LNCAP (cell line): ENCODE data around the gene ZP4.
A peak's percentile ranks its signal among the peaks of the same experiment; 100 is the strongest.

ENCODE experiments used
- TF ChIP-seq, protein P1 (sequence below): fragments of 450-650 bp; IDR thresholded peaks from 2 replicates; pipeline ENCODE4 v1.5.1; 2017; ENCODE audit warnings: mild to moderate bottlenecking

Gene ZP4

DNA sequence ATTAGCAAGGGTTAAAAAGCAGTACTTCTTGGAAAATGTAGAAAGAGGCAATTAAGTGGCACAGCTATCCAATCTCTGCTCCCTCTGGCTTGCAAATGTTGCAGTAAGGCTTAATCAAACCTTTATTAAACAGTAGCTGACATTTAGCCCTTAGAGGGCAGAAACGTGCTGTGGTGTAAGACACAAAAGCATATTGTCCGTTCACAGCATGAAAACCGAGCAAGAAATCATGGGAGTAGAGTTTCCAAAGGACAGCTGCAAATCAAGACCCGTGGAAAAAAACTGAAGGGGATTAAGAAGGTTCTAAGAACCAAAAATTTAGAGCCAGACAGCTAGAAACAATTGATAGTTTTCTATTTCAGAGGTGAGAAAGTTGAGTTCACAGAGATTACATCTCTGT, 13.1 kb downstream of the ZP4 start:
- TF ChIP-seq, protein P1, sequence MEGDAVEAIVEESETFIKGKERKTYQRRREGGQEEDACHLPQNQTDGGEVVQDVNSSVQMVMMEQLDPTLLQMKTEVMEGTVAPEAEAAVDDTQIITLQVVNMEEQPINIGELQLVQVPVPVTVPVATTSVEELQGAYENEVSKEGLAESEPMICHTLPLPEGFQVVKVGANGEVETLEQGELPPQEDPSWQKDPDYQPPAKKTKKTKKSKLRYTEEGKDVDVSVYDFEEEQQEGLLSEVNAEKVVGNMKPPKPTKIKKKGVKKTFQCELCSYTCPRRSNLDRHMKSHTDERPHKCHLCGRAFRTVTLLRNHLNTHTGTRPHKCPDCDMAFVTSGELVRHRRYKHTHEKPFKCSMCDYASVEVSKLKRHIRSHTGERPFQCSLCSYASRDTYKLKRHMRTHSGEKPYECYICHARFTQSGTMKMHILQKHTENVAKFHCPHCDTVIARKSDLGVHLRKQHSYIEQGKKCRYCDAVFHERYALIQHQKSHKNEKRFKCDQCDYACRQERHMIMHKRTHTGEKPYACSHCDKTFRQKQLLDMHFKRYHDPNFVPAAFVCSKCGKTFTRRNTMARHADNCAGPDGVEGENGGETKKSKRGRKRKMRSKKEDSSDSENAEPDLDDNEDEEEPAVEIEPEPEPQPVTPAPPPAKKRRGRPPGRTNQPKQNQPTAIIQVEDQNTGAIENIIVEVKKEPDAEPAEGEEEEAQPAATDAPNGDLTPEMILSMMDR = no peak

DNA sequence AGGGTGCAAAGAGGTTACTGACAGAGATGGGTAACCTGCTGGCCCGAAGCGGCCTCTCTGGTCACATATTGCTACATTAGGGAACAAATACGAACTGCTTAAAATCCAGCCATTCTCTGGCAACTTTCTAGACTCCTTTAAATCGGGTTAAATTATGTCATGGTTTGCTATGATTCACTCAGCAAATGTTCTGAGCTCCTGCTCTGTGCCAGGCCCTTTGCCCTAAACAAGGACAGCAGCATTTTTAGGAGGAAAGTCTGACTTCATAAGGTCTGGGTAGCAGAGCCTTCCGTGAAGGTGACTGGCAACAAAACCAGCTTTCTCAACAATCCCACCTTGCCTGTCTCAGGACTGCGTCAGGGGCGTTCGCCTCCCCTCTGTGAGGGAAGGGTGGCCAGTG, 15.4 kb downstream of the ZP4 start:
- TF ChIP-seq, protein P1 = no peak

DNA sequence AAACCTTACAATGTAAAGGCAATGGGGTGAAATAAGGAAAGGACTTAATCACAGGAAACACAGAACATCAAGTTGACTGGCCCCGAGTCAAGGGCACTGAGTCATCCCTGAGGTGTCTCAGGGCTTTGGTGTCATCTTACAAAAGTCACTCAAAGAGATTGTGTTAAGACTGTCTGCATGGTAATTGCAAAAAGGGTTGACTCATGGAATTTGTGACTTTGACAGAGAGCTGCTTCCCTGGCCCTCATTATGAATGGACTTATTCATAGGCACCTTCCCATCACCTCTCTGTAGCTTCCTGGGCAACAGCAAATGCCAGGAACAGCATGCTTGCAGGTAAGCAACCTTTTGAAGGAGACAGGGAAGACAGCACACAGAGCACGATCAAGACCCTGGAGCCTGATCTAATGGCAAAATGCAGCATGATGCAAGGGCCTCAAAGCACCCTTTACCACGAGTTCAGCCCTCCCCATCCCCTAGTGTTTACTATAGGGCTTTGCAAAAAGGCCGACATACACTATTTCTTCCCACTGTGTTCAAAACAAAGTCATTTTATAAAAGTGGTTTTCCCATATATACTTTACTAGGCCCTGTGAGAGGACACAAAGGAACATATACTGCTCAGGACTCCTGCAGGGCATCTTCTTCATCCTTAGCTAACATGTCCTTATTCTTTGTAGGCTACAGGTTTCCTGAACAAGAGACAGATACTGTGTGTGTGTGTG, 17.1 kb downstream of the ZP4 start:
- TF ChIP-seq, protein P1 = no peak

DNA sequence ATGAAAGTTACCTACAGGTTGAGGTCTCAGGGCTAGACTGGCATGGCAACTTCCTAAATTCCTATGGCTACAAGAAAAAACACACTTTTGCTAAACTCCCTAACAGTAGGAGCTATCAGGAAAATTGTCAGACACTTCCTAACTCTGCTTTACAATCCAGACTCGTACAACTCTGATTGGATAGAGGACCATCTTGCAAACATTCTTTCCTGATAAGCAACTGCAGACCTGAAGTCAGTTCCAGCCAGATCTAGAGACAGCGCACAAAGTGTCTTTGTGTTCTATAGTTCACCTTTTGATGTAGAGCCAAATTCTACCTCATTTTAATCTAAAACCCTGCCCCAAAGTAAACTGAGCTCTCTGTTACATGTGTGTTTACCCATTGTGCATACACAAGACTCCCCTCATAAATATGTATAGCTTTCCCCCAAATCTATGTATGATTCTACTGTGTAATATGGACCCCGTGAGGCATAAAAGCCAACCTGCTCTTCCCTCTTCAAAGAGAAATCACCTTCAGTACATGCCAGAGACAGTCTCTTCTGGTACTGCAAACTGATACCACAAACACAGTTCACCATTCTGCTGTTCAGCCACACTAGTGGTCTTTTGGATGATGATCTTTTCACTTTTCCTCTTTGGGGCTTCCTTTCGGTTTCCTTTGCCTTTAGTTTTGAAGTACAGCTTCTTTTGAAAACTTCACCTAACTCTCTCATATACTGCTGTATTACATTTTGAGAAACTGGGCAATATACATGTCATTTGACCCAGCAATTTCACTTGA, 21.7 kb downstream of the ZP4 start:
- TF ChIP-seq, protein P1 = no peak

DNA sequence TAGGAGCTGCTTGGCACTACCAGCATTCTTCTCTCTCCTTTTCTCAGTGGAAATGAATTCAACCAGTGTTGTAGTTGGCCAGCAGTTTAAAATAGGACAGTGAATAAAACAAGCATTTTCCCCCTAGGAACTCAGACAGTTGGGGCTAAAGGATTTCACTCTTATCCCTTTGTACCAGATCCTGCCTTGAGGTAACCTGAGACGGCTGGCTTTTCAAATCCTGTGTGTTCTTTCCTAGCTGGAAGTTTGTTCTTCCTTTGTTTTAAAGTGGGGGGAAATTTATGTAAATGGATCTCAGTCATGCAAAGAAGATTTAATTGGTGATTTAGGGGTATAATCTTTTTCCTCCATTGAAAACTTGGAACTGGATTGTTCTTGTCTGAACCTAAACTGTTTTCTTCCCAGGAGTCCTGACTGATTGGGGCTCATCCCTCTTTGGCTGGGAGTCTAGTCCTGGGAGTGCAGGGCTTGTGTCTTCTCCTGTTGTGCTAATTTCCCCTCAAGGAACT, 23.3 kb downstream of the ZP4 start:
- TF ChIP-seq, protein P1 = no peak

DNA sequence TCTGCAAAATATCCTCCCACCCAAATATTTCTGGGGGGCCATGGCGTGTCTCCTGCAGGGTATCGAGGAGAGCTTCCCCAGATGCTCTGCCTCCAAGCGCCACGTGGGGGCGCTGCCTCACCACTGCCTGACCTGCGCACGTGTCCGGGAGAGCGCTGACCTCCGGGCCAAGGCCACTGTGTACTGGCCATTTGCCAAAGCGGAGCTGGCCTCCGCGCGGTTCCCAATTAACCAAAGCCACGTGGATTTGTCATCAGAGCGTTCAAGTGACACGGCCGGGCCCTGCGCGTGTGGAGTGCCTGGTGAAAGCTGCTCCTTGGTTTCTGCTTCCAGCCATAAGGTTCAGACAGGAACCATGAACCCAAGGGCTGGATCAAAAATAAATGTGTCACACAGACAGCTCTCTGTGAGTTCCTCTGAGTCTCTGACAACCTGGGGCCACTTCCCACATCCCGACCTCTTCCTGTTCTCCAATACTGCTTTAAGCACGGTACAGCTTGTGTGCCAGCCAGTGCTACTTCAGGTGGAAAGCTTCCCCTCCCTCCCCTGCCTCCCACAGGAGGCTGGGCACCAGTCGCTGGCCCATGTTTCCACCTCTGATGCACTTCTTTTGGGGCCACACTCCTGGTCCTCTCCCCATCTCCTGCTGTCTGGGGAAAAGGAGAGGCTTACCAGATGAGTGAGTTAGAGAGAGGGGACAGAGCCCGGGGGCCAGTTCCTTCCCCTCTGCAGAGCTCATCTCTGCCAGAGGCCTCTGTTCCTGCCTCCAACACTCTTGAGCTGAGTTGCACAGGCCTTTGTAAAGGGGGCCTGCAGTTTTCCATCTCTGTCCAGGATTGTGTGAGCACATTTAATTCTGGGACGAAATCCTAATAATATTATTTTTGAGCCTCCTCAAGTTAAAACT, 26.1 kb downstream of the ZP4 start:
- TF ChIP-seq, protein P1 = peak; percentile 100

DNA sequence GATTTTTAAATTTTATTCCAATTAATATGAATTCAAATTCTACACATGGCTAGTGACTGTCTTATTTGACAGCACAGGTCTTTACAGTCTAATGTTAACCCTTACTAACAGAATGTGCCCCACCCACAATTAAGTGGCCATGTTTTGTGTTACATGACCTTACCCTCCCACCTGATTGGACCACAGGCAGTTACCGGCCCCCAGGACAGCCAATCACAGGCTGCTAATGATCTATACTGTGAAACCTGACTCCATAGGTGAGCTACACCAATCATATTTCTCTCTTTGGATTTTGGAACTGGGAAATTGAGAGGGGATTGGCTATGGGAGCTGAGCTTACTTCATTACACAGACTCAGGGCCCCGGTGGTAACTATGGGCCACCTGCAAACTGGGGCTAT, 27.5 kb downstream of the ZP4 start:
- TF ChIP-seq, protein P1 = no peak
